ENCODE measurements around the gene RPL27.
A peak's percentile ranks its signal among the peaks of the same experiment; 100 is the strongest.
"Not testable (repeated sequence)": the region's sequence is repeated elsewhere in the genome, so short reads cannot be mapped to it uniquely, and the experiment has no call there.

The RPL27 gene

DNA sequence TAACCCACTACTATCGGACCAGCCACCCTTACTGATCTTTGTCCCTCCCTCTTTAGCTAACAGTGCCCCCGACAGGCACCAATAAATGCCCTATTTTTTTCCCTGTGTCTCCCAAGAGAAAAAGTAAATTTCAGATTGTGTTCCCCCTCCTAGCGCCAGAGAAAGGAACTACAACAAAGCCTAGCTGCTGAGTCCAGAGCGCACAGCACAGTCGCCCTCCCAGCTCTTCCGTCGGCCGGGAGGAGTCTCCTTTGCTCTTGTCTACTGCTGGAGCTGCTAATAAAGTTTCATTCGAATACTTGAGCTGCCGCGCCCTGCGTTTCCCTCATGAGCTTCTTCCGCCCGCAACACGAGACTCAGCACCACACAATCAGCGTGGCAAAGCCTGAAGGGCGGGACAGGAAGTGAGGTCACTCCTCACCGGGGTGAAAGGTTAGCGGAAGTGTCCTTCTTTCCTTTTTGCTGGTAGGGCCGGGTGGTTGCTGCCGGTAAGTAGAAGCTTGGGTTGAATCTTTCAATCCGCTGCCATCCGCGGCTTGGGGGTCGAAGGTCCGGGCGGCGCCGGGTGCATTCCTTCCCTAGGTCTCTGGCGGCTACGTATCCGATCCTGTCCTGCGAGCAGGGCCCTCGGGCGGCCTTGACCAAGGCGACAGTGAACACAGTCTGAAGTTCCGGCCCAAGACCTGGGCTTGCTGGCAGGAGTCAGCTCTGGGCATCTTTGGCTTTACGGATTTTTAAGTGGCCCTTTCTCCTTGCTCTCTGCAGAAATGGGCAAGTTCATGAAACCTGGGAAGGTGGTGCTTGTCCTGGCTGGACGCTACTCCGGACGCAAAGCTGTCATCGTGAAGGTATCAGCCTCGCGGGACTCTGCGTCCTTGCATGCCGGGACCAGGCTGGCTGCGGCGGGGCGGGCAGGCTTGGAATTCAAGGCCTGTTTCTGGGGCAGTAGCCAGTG lies at the start of gene RPL27:
Gene RPL27, plus strand, starts transcription at position 436 of the 955 bp plus-strand sequence. Its CDS starts 332 bp downstream, at position 768.
- DNase-seq (ENCODE audit: low read depth, low spot score), result peak; percentile 100

DNA sequence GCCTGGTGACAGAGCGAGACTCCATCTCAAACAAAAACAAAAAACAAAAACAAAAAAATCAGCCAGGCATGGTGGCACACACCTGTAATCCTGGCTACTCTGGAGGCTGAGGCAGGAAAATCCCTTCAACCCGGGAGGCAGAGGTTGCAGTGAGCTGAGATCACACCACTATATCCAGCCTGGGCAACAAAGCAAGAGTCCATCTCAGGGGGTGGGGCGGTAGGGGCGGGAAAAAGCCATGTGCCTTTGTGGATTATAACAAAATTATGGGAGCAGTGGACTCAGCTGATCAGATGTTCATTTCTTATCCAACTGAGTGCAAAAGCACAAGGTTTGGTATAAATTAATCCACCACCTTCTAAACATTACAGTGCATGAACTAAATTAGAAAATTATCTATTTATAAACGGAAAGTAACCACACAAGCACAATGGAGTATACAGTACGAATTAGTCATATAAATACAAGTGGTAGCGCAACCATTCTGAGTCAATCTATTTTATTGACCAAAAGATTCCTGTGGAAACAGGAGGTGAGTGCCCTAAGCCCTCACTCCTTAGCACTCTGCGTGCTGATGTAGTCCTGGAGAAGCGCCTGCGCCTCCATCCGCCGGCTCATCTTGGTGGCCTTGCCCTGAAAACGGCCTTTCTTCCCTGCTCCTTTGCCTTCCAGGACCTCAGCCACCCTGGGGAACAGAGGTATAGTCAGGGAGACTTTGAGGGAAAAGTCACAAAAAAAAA lies 48.0 kb upstream of the RPL27 start:
- no peak for DNase-seq (ENCODE audit: low read depth, low spot score)

DNA sequence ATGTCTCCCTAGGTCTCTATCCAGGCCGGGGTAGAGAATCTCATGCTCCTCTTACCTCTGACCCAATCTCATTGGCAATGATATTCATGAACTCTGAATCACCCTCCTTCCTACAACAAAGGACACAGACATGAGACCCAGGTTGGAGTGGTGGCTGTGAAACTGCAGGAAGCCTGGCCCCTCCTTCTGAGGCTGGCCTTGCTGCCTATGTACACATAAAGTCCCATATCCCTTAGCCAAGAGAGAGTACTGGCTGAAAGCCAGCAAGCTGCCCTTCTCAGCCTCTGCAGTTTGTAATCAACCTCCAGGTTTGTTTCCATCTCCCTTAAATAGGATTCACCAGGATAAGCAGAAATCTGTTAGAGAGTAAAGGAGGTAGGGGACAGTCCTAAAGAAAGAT lies 44.5 kb upstream of the RPL27 start:
- no peak for DNase-seq (ENCODE audit: low read depth, low spot score)

DNA sequence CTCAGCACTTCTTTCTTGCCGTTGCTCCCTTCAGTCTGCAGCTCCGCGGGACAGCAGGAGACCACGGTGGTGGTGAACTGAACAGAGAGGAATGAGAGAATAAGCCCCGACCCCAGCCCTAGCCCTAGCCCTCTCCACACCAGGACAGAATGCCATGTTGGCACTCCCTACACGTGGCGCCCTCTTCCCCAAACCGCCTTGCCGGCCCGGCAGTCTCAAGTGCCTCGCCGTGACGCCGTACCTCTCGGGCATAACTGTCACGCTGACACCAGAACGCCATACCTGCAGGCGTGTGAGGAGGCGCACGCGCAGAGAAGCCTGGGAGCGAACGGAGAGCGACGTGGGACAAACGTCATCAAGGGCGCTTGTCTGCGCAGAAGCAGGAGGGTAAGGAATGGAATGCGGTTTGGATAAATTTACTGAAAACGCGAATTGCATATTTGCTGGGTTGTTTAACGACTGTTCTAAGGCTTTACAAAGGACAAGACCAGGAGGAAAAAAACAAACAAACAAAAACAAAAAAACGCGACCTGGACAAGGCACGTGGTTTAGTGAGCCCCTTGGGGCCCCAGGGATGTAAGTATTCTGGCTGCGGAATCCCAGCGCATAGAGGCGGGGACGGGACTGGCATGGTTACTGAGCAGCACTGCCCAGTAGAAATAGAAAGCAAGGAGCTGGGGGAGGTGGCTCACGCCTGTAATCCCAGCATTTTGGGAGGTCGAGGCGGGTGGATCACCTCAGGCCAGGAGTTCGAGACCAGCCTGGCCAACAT lies 33.9 kb upstream of the RPL27 start, which contains the start of gene AARSD1:
Gene AARSD1, minus strand, starts transcription at position 294 of the 772 bp plus-strand sequence. Its CDS starts 14 bp downstream, at position 280.
- DNase-seq (ENCODE audit: low read depth, low spot score), result peak; percentile 98

DNA sequence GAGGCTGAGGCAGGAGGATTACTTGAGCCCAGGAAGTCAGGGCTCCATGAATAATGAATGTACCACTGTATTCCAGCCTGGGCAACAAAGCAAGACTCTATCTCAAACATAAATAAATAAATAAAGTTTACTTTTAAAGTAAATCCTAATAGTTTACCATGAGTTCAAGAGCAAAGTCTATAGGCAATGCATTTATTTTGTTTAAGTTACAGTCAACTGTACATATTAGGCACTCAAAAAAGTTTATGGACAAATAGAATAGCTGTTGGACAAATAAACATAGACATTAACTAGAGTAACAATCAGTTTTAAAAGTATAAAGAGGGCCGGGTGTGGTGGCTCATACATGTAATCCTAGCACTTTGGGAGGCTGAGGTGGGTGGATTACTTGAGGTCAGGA lies 30.3 kb upstream of the RPL27 start:
- no peak for DNase-seq (ENCODE audit: low read depth, low spot score)

DNA sequence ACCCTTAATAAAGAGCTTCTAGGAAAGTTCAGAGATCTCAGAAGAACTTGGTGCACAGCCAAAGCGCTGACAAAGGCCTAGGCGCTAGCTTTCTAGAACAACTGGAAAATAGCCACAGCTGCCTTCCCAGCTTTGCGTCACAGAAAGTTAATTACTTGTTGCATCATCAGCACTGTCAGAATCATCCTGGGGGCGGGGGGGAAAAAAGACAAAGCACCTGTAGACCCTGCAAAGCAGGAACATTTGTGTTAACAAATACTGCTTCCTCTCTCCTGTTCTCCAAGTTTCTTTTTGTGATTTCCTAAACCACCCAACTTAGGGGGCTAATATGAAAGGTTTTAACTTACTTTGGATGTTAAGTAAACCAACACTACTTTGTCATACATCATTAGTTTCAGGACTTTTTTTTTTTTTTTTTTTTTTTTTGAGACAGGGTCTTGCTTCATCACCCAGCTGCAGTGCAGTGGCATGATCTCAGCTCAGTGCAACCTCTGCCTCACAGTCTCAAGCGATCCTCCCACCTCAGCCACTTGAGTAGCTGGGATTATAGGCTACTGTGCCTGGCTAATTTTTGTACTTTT lies 29.1 kb upstream of the RPL27 start:
- DNase-seq (ENCODE audit: low read depth, low spot score), result no peak

DNA sequence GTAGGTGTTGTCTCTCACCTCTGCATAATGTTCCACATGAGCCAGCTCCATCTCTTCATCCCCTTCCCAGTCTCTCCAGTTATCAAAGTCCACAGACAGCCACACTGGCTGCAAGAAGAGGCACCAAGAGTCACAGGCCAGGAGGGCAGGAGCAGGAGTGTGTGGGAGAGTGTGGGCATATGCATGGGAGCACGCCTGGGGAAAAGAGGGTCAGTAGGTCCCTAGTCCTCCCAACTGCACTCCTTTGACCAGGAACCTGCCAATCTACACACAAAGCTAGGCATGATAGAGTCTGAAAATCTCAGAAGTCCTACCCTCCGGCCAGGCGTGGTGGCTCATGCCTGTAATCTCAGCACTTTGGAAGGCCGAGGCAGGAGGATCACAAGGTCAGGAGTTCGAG lies 26.6 kb upstream of the RPL27 start:
- DNase-seq (ENCODE audit: low read depth, low spot score), result no peak

DNA sequence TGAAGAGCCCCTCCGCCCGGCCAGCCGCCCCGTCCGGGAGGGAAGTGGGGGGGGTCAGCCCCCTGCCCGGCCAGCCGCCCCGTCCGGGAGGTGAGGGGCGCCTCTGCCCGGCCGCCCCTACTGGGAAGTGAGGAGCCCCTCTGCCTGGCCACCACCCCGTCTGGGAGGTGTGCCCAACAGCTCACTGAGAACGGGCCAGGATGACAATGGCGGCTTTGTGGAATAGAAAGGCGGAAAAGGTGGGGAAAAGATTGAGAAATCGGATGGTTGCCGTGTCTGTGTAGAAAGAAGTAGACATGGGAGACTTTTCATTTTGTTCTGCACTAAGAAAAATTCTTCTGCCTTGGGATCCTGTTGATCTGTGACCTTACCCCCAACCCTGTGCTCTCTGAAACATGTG lies 24.9 kb upstream of the RPL27 start:
- DNase-seq (ENCODE audit: low read depth, low spot score), result not testable (repeated sequence)

DNA sequence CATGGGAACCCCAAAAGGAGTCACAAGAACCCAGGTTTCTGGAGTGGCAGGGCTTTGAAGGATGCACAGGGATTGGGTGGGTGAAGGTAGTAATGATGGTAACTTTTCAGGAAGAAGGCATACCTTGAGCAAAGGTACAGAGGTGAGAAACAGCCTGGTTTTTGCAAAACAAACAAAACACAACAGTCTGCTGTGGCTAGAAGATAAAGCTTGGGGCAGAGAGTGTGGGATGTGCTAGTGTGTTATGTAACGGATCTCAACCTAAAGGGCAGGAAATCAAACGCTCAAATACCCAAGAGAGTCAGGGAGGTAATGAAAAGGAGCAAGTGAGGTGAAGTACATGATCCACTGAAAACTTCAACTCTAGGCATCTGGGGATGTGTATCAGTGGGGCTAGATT lies 23.0 kb upstream of the RPL27 start:
- DNase-seq (ENCODE audit: low read depth, low spot score), result no peak

DNA sequence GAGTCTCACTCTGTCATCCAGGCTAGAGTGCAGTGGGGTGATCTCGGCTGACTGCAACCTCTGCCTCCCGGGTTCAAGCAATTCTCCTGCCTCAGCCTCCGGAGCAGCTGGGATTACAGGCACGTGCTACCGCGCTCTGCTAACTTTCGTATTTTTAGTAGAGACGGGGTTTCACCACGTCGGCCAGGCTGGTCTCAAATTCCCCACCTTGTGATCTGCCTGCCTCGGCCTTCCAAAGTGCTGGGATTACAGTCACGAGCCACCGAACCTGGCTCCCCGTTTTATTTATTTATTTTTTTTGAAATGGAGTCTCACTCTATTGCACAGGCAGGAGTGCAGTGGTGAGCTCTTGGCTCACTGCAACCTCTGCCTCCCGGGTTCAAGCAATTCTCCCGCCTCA lies 22.5 kb upstream of the RPL27 start:
- DNase-seq (ENCODE audit: low read depth, low spot score), result not testable (repeated sequence)

DNA sequence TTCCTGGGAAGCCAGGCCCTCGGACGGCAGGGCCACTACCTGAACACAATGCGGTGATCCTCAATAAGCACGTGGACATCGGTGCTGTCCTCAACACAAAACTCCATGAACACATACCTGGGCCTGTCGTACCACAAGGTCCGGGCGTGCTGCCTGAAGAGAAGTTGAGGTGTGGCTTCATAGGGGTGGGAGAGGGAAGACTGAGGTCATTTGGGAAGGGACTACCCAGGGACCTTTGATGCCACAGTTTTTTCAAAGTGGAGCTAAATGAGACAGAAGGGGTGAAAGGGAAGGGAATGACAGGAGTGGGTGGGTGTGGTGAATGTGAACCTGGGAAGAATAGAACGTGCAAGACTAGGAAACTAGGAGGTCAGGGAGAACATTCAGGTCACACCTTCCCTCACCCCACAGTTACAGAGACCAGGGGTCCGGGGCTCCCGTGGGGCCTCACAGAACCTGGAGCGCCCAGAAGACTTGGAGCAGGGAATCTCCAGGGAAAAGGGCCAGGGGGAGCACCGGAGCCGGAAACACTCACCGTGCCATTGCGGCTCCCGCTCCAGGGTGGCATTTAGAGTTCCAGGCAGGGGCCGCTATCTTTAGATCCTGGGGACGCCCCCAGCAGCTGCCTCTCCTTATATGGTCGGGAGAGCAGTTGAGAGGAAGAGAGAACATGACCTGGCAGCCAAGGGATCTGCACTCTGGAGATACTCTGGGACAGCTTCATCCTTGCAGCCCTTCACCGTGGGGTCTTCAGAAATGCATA lies 18.5 kb upstream of the RPL27 start, which contains the start of gene PTGES3L:
Gene PTGES3L, minus strand, starts transcription at position 570 of the 763 bp plus-strand sequence. Its CDS starts 27 bp downstream, at position 543.
- DNase-seq (ENCODE audit: low read depth, low spot score), result peak; percentile 87

DNA sequence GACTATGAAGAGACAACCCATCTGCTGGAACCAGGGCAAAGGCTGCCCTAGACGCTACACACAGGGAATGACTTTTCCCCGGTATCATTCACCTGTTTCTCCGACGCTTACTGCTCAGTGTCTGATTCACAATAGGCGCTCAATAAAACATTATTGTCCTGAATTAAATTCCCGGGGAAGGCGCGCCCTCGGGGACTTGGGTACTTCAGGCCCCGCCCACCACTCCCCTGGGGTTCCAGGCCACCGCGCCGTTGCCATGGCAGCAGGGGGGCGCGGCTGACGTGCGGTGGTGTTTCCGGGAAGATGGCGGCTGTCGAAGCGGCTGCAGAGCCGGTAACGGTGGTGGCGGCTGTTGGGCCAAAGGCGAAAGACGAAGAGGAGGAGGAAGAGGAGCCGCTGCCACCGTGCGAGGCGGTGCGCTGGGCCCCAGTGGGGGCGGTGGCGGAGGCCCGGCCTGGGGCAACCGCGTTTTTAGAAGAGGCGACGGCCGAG lies 17.9 kb upstream of the RPL27 start, which contains the start of gene RUNDC1:
Gene RUNDC1, plus strand, starts transcription at position 292 of the 492 bp plus-strand sequence. Its CDS starts 12 bp downstream, at position 304.
- peak; percentile 93 for DNase-seq (ENCODE audit: low read depth, low spot score)

DNA sequence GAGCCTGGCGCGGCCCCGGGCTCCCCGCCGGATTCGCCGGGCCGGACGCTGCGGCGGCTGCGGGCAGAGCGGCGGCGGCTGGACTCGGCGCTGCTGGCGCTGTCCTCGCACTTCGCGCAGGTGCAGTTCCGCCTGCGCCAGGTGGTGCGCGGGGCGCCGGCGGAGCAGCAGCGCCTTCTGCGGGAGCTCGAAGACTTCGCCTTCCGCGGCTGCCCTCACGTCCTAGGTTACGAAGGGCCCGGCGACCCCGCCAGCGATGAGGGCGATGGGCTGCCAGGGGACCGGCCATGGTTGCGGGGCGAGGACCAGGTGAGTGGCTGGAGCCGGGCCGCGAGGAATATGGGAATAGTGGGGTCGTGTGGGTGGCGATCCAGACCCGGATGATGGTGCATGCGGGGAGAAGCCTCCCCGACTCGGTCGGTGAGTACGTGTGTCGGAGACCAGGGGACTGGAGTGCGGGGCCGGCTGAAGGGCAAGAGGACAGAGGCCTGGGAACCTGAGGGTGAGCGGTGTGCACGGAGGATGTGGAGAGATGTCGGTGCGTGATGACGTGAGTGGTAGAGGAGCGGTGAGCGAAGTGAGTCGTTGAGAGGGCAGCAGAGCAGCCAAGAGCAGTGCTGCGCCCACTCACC lies 17.3 kb upstream of the RPL27 start:
- peak; percentile 74 for DNase-seq (ENCODE audit: low read depth, low spot score)

DNA sequence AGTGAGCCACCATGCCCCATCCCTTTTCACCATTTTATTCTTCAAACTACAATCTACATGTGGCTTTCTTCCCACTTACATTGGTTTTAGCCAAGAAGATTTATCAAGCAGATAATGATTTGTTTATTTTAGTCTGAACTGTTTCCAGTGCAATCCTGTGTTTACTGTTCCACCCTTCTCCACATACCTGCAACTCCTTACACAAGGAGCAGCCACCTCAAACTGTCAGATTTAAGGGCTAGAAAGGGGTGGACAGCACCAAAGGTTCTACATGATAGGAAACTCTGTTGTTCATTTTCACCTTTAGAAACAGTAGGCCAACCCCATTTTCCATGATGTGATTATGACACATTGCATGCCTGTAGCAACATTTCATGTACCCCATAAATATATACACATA lies 16.0 kb upstream of the RPL27 start:
- DNase-seq (ENCODE audit: low read depth, low spot score), result no peak

DNA sequence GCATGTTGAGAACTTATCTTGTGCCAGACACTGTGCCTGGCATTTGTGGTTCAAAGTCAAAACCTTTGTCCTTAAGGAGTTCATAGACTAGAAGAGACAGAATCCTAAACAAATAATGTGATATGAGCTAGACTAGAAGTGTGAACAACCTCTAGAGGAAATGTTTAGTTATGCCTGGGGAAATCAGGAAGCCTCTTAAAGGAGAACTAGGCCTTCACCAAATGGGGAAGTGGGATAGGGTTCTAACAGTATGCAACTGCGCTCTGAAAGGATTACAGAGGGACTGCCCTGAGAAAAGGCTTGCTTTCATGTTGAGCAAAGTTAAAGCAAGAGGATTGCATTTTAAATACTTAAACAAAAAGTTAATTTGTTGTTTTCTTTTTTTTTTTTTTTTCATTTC lies 13.0 kb upstream of the RPL27 start:
- DNase-seq (ENCODE audit: low read depth, low spot score), result no peak

DNA sequence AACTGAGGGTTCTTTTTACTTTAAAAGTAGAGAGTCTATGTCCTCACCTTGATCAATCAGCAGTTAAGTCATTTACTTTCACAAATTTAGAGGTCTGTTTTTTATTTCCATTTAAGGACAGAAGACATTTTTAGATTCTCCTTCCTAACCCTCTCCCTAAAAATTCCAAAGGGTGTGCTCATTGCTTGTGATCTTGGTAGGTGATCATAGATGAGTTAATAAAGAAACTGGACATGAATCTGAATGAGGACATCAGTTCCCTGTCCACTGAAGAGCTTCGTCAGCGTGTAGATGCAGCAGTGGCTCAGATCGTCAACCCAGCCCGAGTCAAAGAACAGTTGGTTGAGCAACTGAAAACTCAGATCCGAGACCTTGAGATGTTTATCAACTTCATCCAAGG lies 9.1 kb upstream of the RPL27 start:
- no peak for DNase-seq (ENCODE audit: low read depth, low spot score)

DNA sequence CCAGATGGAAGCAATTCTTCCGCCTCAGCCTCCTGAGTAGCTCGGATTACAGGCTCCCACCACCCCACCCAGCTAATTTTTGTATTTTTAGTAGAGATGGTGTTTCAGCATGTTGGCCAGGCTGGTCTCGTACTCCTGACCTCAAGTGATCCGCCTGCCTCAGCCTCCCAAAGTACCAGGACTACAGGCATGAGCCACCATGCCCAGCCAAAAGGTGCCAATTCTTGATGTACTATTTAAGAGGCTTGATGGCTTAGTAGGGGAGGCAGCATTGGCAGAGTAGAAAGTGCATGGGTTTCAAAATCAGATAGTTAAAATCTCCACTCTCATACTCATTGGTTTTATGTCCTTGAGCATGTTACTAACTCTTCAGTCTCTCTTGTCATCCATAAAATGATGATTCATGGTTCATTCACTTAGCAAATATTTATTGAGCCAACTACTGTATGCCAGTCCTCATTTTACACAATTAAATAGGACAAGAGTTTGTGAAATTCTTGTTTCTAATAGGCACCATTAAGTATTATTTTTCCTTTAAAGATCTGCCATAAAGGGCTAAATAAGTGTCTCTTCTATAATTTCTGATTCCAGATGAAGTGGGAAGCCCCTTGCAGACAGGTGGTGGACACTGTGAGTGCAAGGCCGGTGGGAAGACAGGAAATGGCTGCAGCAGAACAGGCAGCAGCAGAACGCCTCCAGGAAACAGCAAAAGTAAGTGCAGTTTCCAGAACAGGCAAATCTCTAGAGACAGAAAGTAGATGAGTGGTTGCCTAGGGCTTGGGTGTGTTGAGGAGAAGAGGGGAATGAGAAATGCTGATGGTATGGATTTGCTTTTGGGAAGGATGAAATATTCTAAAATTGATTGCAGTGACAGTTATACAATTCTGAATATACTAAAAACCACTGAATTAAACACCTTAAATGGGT lies 8.2 kb upstream of the RPL27 start:
- no peak for DNase-seq (ENCODE audit: low read depth, low spot score)

DNA sequence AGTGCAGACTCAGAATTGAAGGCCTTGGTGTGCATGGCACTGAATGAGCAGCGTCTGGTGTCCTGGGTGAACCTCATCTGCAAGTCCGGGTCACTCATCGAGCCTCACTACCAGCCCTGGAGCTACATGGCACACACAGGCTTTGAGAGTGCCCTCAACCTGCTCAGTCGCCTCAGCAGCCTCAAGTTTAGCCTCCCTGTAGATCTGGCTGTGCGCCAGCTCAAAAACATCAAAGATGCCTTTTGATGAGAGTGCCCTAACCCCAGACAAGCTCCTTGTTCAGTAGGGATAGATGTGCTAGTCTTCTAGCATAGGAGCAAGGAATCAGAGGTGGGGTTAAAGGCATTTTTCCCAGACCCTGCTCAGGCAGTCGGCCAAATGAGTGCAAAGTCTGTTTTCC lies 6.7 kb upstream of the RPL27 start:
- DNase-seq (ENCODE audit: low read depth, low spot score), result no peak

DNA sequence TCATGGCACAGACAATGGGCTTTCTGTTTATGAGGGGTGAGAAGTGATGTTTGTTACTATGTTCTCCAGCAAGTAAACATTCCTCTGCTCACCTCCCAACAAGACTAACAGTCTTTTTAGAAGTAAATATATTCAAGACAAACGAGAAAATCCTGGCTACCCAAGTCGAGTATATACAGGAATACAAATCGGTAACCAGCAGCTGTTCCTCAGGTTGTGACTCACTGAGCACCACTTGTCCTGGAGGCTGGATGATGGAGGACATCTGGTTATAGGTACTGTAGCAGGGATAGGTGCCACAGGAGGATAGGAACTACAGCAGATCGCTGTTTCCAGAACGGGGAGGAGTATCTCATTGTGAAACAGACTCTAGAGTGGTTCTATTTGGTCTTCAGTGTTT lies 5.3 kb upstream of the RPL27 start:
- no peak for DNase-seq (ENCODE audit: low read depth, low spot score)

Data from ELF-1 (cell line).